ENCODE data around the gene KLK6.

The KLK6 gene

DNA sequence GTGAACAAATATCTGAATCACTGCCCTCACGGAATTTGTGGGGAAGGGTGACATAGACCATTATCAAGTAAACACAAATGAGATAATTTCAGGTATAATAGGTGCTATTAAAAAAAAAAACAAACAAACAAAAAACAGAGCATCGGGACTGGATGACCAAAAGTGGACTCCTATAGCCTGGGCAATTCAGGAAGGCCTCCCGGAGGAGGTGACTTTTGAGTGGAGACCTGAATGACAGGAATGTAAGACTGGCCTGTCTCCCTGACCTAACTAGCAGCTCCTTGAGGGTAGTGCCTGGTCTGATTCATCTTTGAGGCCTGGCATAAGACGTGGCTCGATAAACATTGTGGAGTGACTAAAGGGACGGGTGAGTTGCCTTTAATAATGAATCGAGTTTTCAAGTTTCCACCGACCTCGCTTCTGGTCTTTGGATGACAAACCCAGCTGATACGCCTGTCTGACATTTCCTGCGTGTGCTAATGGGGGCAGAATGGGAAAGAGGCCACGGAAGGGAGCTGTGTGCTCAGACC, 43.3 kb upstream of the KLK6 start:
- Histone ChIP-seq H3K27ac (no peak overlapping the region), H3K27me3 (replicated peaks) (peaks cover 9% of the 10 kb centered on the region), H3K4me3 (ENCODE audit: low read depth, low read length) (no peak overlapping the region), H3K36me3 (replicated peaks) (no peaks in the 10 kb centered on the region)
- in situ Hi-C loops (cut with HindIII; ENCODE audit: low pct_ligation_motif_present, low sequenced_read_pairs), result no loop called here
- DNase-seq, result no peak
- TF ChIP-seq CTCF (IDR thresholded peaks at IDR 0.05; ENCODE audit: low read depth, low read length, missing control alignments), result no peak

GRCh38 chr19:51010066-51010795, 40.8 kb upstream of the KLK6 start:
- Histone ChIP-seq H3K27ac (no peak overlapping the region), H3K27me3 (replicated peaks) (no peaks in the 10 kb centered on the region), H3K36me3 (replicated peaks) (no peaks in the 10 kb centered on the region), H3K4me3 (ENCODE audit: low read depth, low read length) (no peak overlapping the region)
- in situ Hi-C loops (cut with HindIII; ENCODE audit: low pct_ligation_motif_present, low sequenced_read_pairs), result no loop called here
- no peak for DNase-seq
- no peak for TF ChIP-seq CTCF (IDR thresholded peaks at IDR 0.05; ENCODE audit: low read depth, low read length, missing control alignments)

GRCh38 chr19:51009061-51009891, 39.9 kb upstream of the KLK6 start:
- no peaks in the 10 kb centered on the region for H3K27me3 ChIP-seq (replicated peaks)
- DNase-seq, result no peak
- no peak for TF ChIP-seq CTCF (IDR thresholded peaks at IDR 0.05; ENCODE audit: low read depth, low read length, missing control alignments)
- no peaks in the 10 kb centered on the region for H3K36me3 ChIP-seq (replicated peaks)
- no peak overlapping the region for H3K27ac ChIP-seq
- in situ Hi-C loops (cut with HindIII; ENCODE audit: low pct_ligation_motif_present, low sequenced_read_pairs), result no loop called here
- no peak overlapping the region for H3K4me3 ChIP-seq (ENCODE audit: low read depth, low read length)

DNA sequence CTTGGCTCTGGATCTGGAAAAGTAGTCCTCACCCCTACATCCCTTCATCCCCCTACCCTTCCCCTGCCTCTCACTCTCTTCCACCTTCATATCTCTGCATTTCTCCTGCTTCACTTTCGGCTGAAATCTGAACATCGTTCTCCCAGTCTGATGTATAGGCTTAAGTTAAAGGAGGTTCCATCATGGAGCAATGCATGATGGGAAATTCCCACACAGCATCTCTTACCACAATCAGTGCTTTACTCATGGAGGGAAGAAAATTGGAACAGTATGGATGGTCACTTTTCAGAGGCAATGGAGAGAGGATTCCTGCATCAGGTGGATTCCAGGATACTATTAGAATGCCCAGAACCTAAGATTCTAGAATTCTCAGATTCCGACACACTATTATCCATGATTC, 38.1 kb upstream of the KLK6 start:
- Histone ChIP-seq H3K36me3 (replicated peaks) (no peaks in the 10 kb centered on the region), H3K27ac (no peak overlapping the region), H3K27me3 (replicated peaks) (no peaks in the 10 kb centered on the region), H3K4me3 (ENCODE audit: low read depth, low read length) (no peak overlapping the region)
- in situ Hi-C loops (cut with HindIII; ENCODE audit: low pct_ligation_motif_present, low sequenced_read_pairs), result no loop called here
- TF ChIP-seq CTCF (IDR thresholded peaks at IDR 0.05; ENCODE audit: low read depth, low read length, missing control alignments), result no peak
- DNase-seq, result no peak

GRCh38 chr19:51006406-51006805, 37.0 kb upstream of the KLK6 start:
- no peak for TF ChIP-seq CTCF (IDR thresholded peaks at IDR 0.05; ENCODE audit: low read depth, low read length, missing control alignments)
- H3K4me3 ChIP-seq (ENCODE audit: low read depth, low read length), result no peak overlapping the region
- DNase-seq, result no peak
- H3K27ac ChIP-seq, result no peak overlapping the region
- in situ Hi-C loops (cut with HindIII; ENCODE audit: low pct_ligation_motif_present, low sequenced_read_pairs), result no loop called here
- no peaks in the 10 kb centered on the region for H3K36me3 ChIP-seq (replicated peaks)
- H3K27me3 ChIP-seq (replicated peaks), result no peaks in the 10 kb centered on the region

Data from brain microvascular endothelial cell (primary cell).